HG03571 (cell line): ENCODE results near the gene SLC38A3.

ENCODE experiments used
- ATAC-seq: cut with Tn5 transposase; IDR thresholded peaks from one replicate; pipeline ENCODE4 v1.9.1; 2021; ENCODE audit not compliant: unreplicated experiment

Gene SLC38A3

DNA sequence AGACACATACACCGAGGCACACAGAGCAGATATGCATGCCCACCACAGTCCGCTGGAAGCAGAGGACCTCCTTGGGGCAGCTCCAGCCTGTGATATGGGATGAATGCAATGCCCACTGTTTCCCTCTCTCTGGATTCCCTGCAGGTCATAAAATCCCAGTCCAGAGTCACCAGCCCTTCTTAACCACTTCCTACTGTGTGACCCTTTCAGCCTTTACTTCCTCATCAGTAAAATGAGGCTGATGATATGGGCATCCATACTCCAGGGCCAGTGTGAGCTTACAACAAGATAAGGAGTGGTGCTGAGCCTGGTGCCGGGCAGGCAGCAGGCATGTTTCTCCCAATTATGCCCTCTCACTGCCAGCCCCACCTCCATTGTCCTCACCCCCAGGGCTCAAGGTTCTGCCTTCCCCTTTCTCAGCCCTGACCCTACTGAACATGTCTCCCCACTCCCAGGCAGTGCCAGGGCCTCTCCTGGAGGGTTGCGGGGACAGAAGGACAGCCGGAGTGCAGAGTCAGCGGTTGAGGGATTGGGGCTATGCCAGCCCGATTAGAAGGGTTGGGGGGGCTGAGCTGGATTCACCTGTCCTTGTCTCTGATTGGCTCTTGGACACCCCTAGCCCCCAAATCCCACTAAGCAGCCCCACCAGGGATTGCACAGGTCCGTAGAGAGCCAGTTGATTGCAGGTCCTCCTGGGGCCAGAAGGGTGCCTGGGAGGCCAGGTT, 14.0 kb upstream of the SLC38A3 start, which contains the start of gene GNAT1:
Gene GNAT1 (plus strand): TSS at position 675 of the 725 bp plus-strand sequence. CDS start 116 bp downstream, outside the sequence.
- no peak for ATAC-seq

DNA sequence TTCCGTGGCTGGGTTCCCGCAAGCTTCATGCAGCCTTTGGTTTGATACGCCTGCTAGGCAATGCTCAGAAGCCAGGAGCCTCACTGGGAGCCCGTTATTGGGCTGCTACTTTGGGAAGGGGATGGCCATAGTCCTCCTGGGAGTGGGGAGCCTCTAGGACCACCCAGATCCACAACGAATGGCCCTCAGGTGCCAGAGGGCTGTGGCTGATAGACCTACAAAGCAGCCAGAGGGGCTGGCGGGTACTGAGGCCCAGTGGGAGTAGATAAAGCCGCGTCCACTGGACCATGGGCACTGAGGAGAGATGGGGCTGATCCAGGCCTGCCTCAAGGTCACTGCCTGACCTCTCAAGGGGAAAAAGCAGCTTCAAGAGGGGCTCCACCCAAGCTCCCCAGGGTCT, 12.9 kb upstream of the SLC38A3 start:
- ATAC-seq = no peak

DNA sequence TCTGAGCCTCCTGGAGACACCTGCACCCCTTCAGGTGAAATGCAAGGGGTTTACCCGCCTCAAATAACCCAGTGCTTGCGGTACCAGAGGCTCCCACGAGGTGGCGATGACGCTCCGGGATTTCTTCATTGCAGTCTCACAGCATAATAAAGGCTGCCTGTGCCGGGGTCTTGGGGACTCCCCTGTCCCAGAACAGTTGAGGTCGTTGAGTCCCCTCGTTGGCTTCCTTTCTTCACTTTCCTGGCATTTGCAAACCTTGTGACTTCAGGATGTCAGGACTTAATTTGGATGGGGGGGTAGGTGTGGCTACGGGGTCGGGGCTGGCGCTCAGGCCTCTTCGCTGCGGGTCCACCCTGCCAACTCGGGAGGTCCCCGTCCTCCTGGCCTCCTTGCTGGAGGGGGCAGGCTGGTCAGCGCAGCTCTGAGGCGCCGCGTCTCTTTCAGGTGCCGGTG, 12.4 kb upstream of the SLC38A3 start:
- ATAC-seq = no peak

DNA sequence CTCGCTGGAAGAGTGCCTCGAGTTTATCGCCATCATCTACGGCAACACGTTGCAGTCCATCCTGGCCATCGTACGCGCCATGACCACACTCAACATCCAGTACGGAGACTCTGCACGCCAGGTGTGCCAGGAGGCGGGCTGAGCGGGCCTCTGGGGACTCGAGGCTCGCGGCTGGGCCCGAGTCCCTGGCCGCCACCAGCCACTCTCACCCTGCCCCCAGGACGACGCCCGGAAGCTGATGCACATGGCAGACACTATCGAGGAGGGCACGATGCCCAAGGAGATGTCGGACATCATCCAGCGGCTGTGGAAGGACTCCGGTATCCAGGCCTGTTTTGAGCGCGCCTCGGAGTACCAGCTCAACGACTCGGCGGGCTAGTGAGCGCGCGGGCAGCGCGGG, 11.8 kb upstream of the SLC38A3 start:
- no peak for ATAC-seq

DNA sequence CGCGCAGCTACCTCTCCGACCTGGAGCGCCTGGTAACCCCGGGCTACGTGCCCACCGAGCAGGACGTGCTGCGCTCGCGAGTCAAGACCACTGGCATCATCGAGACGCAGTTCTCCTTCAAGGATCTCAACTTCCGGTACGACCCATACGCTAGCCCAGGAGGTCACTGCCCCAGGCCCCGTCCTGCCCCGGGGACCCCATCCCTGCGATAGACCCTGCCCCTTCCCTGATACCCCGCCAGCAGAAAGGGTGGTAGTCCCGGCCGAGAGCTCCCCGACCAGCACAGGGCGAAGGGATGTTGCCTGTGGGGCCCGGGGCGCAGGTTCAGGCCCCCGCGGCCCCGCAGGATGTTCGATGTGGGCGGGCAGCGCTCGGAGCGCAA, 11.3 kb upstream of the SLC38A3 start:
- no peak for ATAC-seq

DNA sequence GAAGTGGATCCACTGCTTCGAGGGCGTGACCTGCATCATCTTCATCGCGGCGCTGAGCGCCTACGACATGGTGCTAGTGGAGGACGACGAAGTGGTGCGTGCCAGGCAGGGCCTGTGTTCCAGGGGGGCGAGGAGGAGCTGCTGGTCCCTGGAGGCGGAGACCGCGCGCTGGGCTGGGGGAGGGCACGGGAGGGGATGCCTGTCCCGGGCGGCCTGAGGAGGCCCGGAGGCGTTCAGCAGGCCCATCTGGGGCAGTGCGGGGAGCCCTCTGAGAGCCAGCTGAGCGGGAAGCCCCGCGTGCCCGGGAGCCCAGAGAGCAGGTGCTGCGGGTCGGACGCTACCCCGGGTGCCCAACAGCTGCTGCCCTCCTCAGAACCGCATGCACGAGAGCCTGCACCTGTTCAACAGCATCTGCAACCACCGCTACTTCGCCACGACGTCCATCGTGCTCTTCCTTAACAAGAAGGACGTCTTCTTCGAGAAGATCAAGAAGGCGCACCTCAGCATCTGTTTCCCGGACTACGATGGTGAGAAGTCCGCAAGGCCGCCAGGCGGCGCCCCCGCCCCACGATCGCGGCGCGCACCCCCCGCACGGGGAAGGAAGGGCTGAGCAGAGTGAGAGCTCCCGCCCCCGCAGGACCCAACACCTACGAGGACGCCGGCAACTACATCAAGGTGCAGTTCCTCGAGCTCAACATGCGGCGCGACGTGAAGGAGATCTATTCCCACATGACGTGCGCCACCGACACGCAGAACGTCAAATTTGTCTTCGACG, 10.8 kb upstream of the SLC38A3 start:
- ATAC-seq = no peak

DNA sequence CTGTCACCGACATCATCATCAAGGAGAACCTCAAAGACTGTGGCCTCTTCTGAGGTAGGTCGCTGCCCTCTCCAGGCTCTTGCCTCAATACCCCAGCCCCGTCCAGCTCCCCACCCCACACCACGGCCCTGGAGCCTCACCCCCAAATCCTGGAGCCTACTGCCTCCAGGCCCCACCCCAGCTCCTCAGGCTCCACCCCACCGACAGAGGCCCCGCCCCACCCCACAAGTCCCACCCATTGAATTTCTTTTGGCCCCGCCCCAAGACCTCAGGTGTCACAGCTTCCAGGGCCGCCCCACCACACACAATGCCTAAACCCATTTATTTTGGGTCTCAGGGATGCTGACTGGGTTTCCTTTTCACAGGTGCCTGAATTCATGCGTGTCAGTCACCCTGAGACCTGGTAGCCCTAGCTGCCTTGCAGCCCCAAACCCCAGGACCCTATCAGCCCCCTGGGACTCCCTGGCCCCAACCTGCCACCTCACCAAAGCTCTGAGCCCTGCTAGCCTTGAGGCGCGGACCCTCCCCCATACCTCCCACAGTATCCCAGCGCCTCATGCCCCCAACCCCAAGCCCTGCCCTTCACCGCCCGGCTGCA, 10.1 kb upstream of the SLC38A3 start:
- ATAC-seq = no peak

DNA sequence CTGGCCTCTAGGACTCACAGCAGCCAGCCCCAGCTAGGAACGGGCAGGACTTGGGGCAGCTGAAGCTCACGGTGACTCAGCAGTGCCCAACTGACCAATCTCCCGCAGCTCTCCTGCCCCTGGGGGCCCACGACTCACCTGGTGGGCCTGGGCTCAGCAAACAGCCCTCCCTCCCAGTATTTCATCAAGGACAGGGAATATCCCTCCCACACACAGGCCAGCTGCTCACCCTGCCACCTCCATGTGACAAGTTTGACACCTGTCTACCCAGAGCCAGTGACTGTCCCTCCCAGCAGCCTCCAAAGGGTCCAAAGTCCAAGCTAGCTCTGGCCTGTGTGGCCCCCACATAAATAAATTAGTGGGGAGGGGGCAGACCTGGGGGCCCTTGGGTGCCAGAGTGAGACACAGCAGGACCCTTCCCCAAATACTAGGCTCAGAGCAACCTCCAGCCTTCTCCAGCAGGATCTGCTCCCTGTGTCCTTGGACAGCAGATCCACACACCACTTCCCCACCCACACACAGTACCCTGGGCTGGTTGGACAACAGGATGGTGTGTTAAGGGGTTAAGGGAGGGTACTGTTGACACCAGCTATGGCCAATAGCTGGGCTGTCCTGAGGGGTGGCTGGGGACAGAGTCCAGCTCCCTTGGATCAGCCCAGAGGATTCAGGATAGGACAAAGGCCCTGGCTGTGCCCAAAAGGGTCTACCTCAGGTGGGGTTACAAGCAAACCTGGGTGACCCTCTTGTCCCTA, 9.4 kb upstream of the SLC38A3 start:
- ATAC-seq = no peak

DNA sequence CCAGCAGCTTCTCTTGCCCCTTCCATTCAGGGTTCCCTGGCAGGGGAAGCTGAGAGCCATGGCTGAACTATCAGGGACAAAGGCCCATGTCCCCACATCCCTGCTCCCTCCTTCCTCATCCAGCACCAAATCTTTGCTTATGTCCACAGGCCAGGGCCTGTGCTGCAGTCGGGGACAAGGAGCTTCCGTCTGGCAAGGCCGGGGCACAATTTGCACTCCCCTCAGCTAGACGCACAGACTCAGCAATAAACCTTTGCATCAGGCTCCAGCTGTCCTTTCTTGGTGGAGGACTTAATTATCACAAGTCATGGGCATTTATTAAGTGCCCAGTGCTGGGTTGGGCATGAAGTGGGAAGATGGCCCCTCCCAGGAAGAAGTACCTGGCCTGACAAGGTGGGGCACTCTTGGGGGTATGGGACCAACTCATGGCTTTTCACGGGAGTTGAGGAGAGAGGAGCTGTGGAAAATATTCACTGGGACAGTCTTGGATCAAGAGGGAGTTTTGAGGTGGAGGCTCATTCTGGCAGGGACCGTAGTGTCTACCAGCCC, 8.7 kb upstream of the SLC38A3 start:
- no peak for ATAC-seq

DNA sequence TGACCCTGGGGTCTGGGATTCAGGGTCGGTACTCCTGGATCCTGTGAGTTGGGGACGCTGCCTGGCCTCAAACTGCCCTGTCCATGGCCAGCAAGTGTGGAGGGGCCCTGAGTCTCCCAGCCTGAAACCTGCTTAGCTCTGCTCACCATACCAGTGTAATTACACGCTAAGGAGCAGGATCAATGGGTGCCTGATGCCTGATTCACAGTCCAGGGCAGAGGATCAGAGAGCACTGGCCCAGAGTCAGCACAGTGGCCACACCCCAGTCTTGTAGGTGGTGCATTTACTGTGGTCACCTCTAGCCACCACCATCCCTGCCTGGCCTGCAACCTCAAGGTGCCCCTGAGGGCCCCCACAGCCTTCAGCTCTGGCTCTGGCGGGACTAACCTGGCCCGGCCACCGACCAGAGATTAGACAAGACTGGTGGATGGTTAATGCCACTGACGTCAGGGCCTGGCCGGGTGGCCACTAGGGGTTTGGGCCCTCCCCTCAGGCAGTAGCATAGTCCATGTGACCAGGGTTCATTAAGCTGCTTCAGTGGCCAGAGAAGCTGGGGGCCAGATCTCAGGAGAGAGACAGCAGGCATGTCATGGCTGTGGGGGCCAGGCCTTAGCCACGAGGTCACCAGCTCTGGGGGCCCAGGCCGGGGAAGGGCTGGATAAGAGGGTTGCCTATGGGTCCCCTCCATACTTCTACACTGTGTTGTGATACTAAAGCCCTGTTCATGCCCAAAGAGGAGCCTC, 3.3 kb upstream of the SLC38A3 start:
- ATAC-seq = no peak

DNA sequence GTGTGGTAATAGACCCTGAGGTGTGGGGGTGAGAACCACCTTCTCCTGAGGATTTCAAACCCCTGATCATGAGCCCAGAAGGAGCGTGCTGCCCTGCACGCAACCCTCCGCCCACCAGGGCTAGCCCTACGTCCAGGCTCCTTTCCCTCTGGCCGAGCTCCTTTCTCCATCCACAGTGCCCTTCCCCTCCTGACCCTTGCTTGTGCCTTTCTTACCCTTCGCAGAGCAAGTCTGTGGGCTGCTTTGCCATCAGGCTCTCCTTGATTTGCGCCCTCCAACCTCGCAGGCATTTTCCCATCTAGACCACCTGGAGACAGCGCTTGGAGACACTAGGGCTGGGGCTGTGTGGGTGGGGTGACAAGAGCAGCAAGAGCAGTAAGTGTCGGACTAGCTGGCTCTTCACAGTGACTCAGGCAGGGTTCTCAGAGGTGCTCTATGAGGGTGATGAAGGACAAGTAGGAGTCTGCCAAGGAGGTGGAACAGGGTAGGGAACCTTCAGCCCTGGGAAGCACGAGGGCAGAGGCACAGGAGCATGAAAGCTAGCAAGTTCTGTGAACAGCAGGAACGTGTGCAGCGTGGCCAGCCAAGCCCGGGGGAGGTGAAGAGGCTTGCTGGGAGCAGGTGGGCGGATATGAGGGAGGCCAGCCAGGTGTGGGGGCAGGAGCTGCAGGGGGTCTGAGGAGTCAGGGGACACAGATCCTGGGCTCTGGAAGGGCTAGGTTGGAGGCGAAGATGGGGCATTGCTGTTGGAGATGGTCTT, 2.5 kb upstream of the SLC38A3 start:
- ATAC-seq = no peak

DNA sequence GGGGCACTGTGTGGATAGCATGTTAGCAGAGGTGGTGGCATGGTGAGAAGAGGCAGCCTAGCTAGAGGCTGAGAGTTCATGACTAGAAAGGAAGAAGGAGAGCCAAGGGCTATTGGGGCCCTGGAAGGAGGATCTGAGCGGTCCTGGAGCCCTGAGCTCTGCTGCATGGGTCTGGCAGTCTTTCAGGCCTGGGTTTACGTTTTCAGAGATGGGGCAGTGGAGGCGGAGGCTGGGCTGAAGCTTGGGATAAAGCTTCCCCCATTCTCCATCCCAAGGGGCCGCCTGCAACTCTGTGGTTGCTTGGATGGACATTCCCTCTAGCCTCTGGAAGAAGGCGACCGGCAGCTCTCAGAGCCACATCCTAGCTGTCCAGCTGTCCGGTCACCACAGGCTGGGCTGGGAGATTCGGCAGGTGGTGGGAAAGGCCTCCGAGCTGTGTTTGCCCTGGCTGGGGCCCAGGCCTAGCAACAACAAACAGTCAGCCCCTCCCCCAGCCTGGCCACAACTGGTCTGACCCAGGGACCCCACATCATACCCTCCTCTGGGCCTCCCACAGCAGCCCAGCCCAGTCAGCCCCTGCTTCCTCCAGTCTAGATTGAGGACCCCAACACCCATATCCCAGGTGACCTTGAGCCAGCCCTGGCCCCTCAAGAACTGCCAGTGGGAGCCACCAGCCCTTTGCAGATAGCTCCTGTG, 1.8 kb upstream of the SLC38A3 start:
- ATAC-seq = no peak

DNA sequence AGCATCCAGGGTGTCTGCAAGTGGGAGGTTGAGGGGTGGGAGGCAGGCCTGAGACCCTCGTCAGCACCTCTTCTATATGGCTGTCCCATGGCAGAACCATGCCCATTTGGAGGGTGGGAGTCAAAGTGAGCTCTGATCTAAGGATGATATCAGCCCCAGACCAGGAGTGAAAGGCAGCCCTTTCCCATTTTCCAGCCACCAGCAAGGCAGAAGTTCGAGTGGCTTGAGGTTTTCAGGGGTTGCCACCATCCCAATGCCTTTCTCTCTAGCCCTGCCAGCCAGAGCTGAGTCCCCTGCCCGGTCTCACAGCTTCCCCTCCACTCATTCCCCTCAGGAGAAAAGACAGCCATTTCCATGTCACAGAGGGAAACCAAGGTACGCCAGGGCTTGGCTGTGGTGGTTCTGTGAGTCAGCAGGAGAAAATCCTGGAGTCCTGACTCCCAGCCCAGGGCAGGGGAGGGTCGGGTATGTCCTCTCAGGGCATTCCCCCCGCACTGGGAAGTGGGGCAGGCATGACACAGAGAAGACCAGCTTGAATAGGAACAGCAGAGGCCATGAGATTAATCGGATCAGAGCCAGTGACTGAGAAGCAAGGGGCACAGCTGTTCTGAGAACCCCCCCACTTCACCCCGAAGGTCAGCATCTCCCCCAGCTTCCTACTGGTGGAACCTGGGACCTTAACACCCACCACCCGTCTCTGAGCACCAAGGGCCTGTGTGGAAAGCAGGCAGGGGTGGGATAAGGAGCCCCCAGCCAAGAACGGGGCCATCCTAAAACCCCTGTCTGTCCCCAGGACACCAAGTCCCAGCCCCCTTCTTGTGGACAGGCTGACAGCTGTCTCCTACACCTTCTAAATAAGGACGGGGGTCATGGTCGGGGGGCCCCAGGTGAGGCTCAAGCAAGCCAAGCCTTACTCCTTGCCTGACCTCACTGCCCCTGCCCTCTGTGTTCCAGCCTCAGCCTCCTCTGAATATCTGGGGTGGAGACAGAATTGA, 965 bp upstream of the SLC38A3 start:
- no peak for ATAC-seq

DNA sequence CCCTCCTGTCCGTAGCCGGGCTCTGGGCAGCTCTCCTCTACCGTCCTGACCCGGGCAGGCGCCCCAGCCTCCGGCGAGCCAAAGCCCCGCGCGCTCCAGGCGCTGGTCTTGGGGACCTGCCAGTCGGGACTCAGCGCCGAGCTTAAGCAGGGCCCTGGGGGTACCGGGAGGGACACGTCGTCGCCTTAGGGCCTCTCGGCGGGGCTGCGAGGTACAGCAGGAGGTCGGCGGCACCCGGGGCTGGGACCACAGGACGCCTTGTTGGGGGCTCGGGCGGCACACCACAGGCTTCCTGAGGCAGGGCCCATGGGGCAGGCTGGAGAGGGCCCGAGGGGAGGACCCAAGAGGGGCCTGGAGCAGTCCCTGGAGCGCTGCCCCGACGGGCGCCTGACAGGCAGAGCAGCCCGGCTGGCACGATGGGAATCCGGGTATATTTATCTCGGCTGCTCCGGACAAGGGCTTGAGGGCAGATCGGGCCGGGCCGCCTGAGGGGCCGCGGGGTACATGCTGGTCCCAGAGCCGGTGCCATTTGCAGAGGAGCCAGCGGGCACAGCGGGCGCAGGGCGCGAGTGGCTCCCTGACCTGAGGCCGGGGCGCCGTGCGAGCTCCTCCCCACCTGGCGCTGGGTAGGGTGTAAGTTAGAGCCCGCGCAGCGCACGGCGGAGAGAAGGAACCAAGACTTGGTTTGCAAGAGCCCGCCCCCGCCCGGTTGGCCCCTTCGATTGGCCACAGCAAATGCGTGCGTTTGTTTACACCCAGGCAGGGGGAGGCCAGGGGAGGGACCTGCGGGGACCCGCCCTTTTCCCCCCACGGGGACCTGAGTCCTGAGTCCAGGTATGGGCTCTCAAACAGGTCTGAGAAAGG, 574 bp downstream of the SLC38A3 start:
- no peak for ATAC-seq

DNA sequence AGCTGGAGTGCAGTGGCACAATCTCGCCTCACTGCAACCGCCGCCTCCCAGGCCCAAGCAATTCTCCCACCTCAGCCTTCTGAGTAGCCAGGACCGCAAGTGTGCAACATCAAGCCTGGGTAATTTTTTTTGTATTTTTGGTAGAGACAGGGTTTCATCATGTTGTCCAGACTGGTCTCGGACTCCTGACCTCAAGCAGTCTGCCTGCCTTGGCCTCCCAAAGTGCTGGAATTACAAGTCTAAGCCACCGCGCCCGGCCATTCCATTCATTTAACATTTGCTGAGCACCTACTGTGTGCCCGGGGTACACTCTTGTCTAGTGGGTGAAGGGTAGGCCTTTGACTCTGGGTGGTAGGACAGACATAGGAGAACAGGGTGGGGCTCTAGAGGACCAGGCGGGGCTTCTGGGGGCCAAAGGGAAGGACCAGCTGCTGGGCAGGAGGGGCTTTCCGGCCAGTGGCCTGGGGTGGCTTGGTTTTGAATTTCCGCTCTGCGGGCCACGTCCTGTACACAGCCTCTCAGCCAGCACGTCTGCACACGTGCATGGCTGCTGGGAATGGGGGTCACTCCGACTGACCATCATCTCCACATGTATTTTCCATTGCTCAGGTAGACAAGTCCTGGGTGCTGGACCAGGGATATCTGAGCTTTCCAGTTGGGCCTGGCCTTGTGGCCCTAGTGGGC, 2.4 kb downstream of the SLC38A3 start:
- ATAC-seq = no peak

DNA sequence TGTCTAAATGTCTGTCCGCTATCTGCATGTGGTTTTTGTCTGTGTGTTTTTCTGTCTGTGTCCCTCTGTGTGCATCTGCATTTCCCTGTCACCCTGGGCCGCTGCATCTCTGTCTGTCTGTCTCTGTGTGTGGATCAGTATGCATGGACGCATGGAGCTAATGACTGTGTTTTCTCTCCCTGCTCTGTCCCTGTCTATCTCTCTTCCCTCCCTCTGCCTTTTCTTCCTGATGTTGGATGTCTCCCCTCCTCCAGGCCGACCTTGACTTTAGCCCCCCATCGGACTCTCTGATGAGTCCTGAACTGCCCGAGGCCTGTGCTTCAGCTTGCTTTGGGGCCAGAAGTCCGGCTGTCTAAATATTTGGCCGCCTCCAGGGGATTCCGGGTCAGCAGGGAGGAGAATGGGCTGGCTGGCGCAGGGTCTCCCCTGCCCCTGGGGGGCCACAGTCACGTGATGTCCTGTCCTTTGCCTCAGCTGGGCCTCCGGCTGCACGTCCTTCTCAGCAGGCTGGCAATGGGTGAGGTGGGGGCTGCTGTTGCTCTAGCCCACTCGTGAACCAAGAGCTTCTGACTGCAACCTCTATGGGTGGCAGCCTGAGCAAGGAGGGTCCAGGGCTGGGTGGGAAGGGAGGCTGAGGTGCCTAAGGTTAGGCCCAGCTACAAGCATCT, 3.7 kb downstream of the SLC38A3 start:
- no peak for ATAC-seq
